Fibroblast of pulmonary artery (primary cell): ENCODE data around the gene CACNB2.
A peak's percentile ranks its signal among the peaks of the same experiment; 100 is the strongest.

Source experiments
- DNase-seq: peaks from one replicate; pipeline ENCODE4 v3.0.0-alpha.2; 2010; ENCODE audit warnings: low read depth
- H3K4me3 ChIP-seq: replicated peaks from 2 replicates; pipeline ENCODE4 v1.5.1; 2011; ENCODE audit warnings: low read depth, mild to moderate bottlenecking, control low read depth, low read length, moderate library complexity
- TF ChIP-seq, protein P1 (sequence below): IDR thresholded peaks from 2 replicates; pipeline ENCODE4 v1.5.1; 2011; ENCODE audit warnings: mild to moderate bottlenecking, control low read depth, low read length, inconsistent platforms; ENCODE audit errors: missing control alignments

CACNB2 gene

DNA sequence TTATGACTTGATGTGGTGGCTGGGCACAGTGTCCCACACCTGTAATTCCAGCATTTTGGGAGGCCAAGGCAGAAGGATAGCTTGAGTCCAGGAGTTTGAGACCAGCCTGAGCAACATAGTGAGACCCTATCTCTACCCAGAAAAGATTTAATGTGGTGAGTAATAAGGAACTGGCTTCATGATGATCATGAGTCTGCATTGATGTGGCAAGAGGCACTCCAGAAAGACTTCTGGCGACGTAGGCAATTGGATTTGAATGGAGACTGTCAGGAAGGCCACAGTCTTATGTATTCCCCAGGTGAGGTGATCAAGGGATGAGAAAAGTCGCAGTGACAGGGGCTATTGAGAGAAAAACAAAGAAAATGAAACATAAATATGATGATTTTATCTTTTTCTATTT lies 138.0 kb downstream of the CACNB2 start:
- TF ChIP-seq, protein P1, sequence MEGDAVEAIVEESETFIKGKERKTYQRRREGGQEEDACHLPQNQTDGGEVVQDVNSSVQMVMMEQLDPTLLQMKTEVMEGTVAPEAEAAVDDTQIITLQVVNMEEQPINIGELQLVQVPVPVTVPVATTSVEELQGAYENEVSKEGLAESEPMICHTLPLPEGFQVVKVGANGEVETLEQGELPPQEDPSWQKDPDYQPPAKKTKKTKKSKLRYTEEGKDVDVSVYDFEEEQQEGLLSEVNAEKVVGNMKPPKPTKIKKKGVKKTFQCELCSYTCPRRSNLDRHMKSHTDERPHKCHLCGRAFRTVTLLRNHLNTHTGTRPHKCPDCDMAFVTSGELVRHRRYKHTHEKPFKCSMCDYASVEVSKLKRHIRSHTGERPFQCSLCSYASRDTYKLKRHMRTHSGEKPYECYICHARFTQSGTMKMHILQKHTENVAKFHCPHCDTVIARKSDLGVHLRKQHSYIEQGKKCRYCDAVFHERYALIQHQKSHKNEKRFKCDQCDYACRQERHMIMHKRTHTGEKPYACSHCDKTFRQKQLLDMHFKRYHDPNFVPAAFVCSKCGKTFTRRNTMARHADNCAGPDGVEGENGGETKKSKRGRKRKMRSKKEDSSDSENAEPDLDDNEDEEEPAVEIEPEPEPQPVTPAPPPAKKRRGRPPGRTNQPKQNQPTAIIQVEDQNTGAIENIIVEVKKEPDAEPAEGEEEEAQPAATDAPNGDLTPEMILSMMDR, result no peak
- H3K4me3 ChIP-seq, result no peak overlapping the region
- DNase-seq, result no peak

DNA sequence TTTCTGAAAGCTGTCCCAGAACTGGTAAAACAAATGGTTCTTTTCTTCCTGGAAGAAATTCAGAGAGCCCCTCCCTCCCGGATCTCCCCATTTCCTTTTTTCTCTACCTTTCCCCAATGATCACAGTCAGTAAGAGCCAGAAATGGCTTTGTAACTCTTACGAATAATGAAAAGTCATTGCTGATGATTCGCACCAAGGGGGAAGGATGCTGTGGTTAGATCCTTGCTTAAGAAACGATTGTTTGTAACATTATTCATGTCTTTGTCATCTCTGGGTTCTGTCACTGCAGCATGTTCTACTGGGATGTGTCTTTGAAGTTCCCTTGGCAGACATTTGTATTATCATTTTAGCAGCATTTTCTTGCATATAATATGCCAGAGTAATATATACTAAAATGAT lies 138.9 kb downstream of the CACNB2 start:
- TF ChIP-seq, protein P1, result no peak
- no peak overlapping the region for H3K4me3 ChIP-seq
- DNase-seq, result peak; percentile 37

DNA sequence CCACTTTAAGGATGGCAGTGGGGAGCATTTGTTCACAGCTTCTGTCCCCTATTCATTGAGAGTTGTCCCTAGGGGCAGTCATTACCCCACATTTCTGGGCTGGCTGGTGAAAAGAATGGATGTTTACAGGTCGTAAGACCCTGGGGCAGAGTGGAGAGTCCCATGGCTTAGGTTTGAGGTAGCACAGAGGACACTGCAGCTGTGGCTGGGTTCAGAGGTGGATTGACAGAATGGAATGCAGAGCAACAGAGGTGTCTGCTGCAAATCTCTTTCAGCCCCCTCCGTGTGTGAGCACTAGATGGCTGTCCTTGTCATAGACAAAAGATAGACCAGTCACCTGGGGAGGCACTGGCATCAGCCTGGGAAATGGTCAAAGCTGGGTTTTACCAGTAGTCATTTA lies 141.9 kb downstream of the CACNB2 start:
- no peak for DNase-seq
- no peak overlapping the region for H3K4me3 ChIP-seq
- TF ChIP-seq, protein P1, result no peak

DNA sequence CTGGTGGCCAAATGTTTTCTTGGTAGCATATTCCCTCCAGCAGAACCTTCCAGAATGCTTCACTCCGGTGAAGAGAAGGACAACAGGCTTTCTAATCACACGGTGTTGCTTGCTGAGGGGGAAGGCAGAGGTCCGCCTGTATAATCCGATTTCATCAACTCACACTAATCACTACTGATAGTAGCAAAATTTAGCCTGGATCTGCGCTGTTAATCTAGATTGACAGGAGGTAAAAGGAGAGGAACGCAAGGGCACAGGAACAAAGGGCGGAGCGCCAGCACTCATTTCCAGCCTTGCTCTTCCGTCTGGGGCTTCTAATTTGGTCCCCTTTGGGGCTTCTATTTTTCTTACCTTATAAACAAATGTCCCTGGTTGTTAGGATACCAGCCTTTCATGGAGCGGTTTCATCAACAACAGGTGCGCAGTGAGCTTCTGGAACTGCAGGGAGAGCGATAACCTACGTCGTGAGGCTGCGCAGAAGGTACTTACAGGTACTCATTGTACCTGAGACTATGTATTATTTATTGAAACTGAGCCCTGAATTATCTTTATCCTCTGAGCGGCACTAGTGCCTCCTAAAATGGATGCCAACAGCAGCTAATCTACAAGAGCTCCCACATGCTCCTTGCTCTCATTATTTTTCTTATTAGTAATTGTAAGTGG lies 150.6 kb downstream of the CACNB2 start:
- TF ChIP-seq, protein P1, result no peak
- H3K4me3 ChIP-seq, result no peak overlapping the region
- DNase-seq, result no peak

DNA sequence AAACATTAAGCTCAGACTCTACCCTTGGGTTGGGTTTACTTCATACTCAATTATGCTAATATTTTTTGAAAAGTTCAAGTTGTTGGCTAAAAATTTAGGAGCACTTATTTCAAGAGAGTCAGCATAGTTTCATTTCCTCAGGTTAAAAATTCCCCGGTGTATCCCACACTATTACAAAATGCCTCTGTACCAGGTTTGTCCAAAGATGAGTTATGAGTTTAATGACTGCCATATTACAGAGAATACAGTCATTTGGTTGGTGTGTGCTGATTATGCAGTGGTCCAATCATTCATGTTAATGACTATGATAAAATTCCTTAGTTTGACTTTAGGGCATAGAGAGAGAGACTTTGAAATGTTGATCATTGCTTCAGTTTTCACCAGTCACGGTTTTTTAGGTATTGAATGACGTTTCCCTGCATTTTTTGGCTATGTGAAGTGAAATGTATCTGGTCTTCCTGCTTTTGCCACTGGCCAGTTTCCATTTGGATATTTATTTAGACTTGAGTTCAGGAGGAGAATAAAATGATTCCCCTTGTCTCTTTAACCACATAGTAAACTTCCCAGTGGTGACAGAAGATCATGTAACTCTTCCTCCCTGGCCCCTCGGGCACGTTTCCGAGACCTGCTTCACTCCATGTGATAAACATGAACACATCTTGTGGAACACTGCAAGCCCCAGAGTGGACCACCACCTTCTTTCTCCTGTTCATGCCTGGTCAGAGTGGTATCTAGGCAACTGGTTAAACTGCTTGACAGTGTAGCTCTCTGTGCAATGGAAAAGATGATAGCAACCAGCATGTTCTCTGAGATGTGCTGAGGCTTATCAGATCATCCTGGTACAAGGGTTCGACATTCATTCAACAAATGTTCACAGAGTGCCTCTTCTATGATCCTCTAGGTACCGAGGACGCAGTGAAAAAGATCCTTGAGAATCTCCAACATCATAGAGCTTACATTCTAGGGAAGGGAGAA lies 153.6 kb downstream of the CACNB2 start:
- no peak overlapping the region for H3K4me3 ChIP-seq
- no peak for DNase-seq
- TF ChIP-seq, protein P1, result no peak

DNA sequence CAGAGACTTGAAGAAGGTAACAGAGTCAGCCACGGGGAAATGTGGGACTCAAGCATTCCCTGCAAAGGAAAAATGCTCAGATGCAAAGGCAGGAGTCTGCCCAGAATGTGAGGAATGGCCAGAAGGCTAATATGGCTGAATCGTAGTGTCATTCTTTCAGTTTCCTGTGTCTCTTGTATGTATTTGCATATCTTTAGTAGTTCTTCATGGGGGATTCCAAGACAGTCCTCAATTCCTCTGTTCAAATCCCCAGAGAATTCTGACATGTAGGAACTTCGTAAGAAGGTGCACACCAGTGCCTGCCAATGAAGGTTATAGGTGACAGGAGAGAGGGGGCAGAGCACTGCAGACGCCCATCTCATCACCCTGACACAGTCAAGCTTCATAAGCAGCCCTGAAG lies 154.4 kb downstream of the CACNB2 start:
- no peak for DNase-seq
- TF ChIP-seq, protein P1, result no peak
- H3K4me3 ChIP-seq, result no peak overlapping the region
